SK-N-SH treated with all-trans-retinoic acid at 6 μM for 48 hours (cell line): ENCODE results near the gene C1QTNF9B.

Experiments
- ATAC-seq: fragments of 200-7000 bp; cut with Tn5 transposase; 3 replicates; pipeline ENCODE4 v1.9.1; 2020; ENCODE audit warnings: mild to moderate bottlenecking, moderate library complexity
- BACH2 ChIP-seq: fragments of 250-450 bp; sonication (Bioruptor Pico); IDR thresholded peaks from 2 replicates; pipeline ENCODE4 v1.9.0; 2021; ENCODE audit warnings: mild to moderate bottlenecking, borderline replicate concordance
- CREB5 ChIP-seq: fragments of 250-450 bp; sonication (Bioruptor Pico); IDR thresholded peaks from 2 replicates; pipeline ENCODE4 v1.5.1; 2020; ENCODE audit warnings: low read depth, mild to moderate bottlenecking, moderate library complexity
- CSDC2 ChIP-seq: fragments of 250-450 bp; sonication (Bioruptor Pico); IDR thresholded peaks from 2 replicates; pipeline ENCODE4 v1.5.0; 2020; ENCODE audit warnings: mild to moderate bottlenecking, moderate library complexity
- ESRRG ChIP-seq: fragments of 250-450 bp; sonication (Bioruptor Pico); IDR thresholded peaks from 2 replicates; pipeline ENCODE4 v1.6.1; 2021; ENCODE audit warnings: mild to moderate bottlenecking
- GLIS3 ChIP-seq: fragments of 250-450 bp; sonication (Bioruptor Pico); IDR thresholded peaks from 2 replicates; pipeline ENCODE4 v1.5.0; 2020; ENCODE audit warnings: mild to moderate bottlenecking, moderate library complexity
- ISL1 ChIP-seq: fragments of 250-450 bp; sonication (Bioruptor Pico); IDR thresholded peaks from 2 replicates; pipeline ENCODE4 v2.1.2; 2022; ENCODE audit warnings: mild to moderate bottlenecking, moderate library complexity
- OSR1 ChIP-seq: fragments of 250-450 bp; sonication (Bioruptor Pico); IDR thresholded peaks from 2 replicates; pipeline ENCODE4 v1.8.0; 2022; ENCODE audit warnings: moderate library complexity, mild to moderate bottlenecking, inconsistent platforms
- PPARA ChIP-seq: fragments of 250-450 bp; sonication (Bioruptor Pico); IDR thresholded peaks from 2 replicates; pipeline ENCODE4 v1.5.0; 2020; ENCODE audit warnings: mild to moderate bottlenecking, borderline replicate concordance
- RARB ChIP-seq: fragments of 250-450 bp; sonication (Bioruptor Pico); IDR thresholded peaks from 2 replicates; pipeline ENCODE4 v1.8.0; 2021; ENCODE audit warnings: mild to moderate bottlenecking, moderate library complexity
- SNAI2 ChIP-seq: fragments of 250-450 bp; sonication (Bioruptor Pico); IDR thresholded peaks from 2 replicates; pipeline ENCODE4 v1.5.0; 2020; ENCODE audit warnings: mild to moderate bottlenecking, moderate library complexity
- TOX ChIP-seq: fragments of 250-450 bp; sonication (Bioruptor Pico); IDR thresholded peaks from 2 replicates; pipeline ENCODE4 v1.8.0; 2021; ENCODE audit warnings: mild to moderate bottlenecking, moderate library complexity, borderline replicate concordance
- TSHZ2 ChIP-seq: fragments of 250-450 bp; sonication (Bioruptor Pico); IDR thresholded peaks from 2 replicates; pipeline ENCODE4 v1.5.0; 2020; ENCODE audit warnings: mild to moderate bottlenecking, moderate library complexity
- ZC3H10 ChIP-seq: fragments of 250-450 bp; sonication (Bioruptor Pico); IDR thresholded peaks from 2 replicates; pipeline ENCODE4 v1.5.1; 2021; ENCODE audit warnings: mild to moderate bottlenecking, moderate library complexity
- ZFP3 ChIP-seq: fragments of 250-450 bp; sonication (Bioruptor Pico); IDR thresholded peaks from 2 replicates; pipeline ENCODE4 v1.5.0; 2020; ENCODE audit warnings: mild to moderate bottlenecking, moderate library complexity
- ZFP30 ChIP-seq: fragments of 450-650 bp; formaldehyde crosslinking; IDR thresholded peaks from 2 replicates; pipeline ENCODE4 v1.5.0; 2022; ENCODE audit warnings: mild to moderate bottlenecking, moderate library complexity
- ZNF565 ChIP-seq: fragments of 450-650 bp; formaldehyde crosslinking; conservative IDR thresholded peaks from 2 replicates; pipeline ENCODE4 v1.5.0; 2020; ENCODE audit warnings: low read depth, mild to moderate bottlenecking, moderate library complexity
- ZNF70 ChIP-seq: fragments of 450-650 bp; formaldehyde crosslinking; IDR thresholded peaks from 2 replicates; pipeline ENCODE4 v1.5.0; 2020; ENCODE audit warnings: mild to moderate bottlenecking, moderate library complexity
- ZNF8 ChIP-seq: fragments of 450-650 bp; formaldehyde crosslinking; IDR thresholded peaks from 2 replicates; pipeline ENCODE4 v1.5.0; 2020; ENCODE audit warnings: mild to moderate bottlenecking, moderate library complexity
- TF ChIP-seq, protein P1 (sequence below): fragments of 250-450 bp; sonication (Bioruptor Pico); IDR thresholded peaks from 2 replicates; pipeline ENCODE4 v1.8.0; 2021; ENCODE audit warnings: low read depth, mild to moderate bottlenecking, moderate library complexity, borderline replicate concordance
- TF ChIP-seq, protein P2 (sequence below): fragments of 250-450 bp; sonication (Bioruptor Pico); IDR thresholded peaks from 2 replicates; pipeline ENCODE4 v1.5.1; 2021; ENCODE audit warnings: mild to moderate bottlenecking, moderate library complexity
- TF ChIP-seq, protein P3 (sequence below): fragments of 250-450 bp; sonication (Bioruptor Pico); IDR thresholded peaks from 2 replicates; pipeline ENCODE4 v1.8.0; 2020; ENCODE audit warnings: mild to moderate bottlenecking, moderate library complexity, borderline replicate concordance

Gene C1QTNF9B

DNA sequence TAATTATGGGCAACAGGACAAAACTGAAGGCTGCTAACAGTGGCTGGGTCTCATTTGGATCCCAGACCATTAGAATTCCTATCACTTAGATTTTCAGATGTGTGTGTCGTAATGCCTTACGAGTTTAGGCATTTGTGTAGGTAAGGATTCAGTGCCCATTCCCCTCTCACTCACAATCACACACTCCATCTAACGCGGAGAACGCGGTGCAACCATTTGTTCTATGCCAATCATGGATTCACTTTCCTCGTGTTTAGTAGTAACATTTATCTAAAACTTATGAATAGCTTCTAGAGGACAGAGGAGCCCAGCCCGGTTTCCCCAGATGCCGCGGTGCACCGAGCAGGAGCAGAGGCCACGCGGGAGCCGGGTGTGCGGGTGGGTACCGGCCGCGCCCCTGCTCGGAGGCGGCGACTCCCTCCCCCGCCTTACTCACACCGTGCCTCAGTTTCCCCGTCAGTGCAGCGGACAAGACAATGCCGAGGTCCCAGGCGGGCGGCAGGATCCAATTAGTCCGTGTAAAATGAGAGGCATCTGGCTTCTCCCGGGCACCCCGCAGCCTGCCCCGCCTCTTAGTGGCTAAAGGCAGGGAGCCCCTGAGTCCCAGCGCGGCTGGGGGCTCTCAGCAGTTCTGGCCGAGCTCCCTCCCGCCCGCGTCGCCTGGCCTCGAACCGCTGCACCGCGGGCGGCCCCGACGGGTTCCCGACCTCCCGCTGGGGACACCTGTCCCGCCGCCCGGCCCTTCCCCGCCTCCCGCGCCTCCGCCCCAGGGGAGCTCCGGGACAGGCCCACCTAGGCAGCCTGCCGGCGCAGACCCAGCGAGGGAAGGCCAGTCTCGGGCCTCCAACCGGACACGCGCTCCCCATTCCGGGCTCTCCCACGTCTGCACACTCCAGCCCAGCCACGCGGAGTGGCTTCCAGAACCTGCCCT, 5.9 kb upstream of the C1QTNF9B start:
- TF ChIP-seq BACH2 (CRISPR knock-in tag) (no peak), ZFP3 (CRISPR knock-in tag) (no peak), TSHZ2 (CRISPR knock-in tag) (no peak), TOX (no peak), ZNF8 (CRISPR knock-in tag) (no peak), ZFP30 (CRISPR knock-in tag) (no peak), ESRRG (no peak), GLIS3 (no peak), CREB5 (CRISPR knock-in tag) (no peak), CSDC2 (CRISPR knock-in tag) (no peak), ISL1 (CRISPR knock-in tag) (no peak), OSR1 (CRISPR knock-in tag) (no peak), PPARA (CRISPR knock-in tag) (no peak), ZC3H10 (CRISPR knock-in tag) (no peak), SNAI2 (CRISPR knock-in tag) (no peak), ZNF565 (CRISPR knock-in tag) (no peak), ZNF70 (CRISPR knock-in tag) (no peak)
- TF ChIP-seq, protein P1, sequence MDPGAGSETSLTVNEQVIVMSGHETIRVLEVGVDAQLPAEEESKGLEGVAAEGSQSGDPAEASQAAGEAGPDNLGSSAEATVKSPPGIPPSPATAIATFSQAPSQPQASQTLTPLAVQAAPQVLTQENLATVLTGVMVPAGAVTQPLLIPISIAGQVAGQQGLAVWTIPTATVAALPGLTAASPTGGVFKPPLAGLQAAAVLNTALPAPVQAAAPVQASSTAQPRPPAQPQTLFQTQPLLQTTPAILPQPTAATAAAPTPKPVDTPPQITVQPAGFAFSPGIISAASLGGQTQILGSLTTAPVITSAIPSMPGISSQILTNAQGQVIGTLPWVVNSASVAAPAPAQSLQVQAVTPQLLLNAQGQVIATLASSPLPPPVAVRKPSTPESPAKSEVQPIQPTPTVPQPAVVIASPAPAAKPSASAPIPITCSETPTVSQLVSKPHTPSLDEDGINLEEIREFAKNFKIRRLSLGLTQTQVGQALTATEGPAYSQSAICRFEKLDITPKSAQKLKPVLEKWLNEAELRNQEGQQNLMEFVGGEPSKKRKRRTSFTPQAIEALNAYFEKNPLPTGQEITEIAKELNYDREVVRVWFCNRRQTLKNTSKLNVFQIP (CRISPR knock-in tag) = no peak
- TF ChIP-seq, protein P2, sequence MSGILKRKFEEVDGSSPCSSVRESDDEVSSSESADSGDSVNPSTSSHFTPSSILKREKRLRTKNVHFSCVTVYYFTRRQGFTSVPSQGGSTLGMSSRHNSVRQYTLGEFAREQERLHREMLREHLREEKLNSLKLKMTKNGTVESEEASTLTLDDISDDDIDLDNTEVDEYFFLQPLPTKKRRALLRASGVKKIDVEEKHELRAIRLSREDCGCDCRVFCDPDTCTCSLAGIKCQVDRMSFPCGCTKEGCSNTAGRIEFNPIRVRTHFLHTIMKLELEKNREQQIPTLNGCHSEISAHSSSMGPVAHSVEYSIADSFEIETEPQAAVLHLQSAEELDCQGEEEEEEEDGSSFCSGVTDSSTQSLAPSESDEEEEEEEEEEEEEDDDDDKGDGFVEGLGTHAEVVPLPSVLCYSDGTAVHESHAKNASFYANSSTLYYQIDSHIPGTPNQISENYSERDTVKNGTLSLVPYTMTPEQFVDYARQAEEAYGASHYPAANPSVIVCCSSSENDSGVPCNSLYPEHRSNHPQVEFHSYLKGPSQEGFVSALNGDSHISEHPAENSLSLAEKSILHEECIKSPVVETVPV (CRISPR knock-in tag) = no peak
- TF ChIP-seq, all 23 proteins: peak for 0
- ATAC-seq = no peak; the same call in 2 of the 3 replicates

DNA sequence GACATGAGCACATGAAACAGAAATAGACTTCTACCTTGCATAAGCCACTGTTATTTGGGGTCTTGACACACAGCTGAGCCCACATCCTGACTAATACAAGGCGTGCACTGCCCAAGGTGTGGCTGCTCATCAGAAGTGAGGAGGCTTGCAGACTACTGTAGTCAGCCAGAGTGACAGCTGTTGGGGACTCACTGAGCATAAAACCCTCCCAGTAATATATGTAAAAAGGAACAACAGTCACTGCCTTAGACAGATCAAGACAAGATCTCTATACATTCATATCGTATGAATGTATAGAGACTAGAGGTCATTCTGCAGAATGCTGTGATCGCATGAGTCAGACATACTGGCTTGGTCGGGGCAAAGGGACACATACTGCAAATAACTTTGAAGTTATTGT, 4.1 kb upstream of the C1QTNF9B start:
- ATAC-seq = no peak; the same call in 2 of the 3 replicates
- TF ChIP-seq ZFP30 (CRISPR knock-in tag) (no peak), BACH2 (CRISPR knock-in tag) (no peak), RARB (no peak), ZNF565 (CRISPR knock-in tag) (no peak)
- TF ChIP-seq, protein P3, sequence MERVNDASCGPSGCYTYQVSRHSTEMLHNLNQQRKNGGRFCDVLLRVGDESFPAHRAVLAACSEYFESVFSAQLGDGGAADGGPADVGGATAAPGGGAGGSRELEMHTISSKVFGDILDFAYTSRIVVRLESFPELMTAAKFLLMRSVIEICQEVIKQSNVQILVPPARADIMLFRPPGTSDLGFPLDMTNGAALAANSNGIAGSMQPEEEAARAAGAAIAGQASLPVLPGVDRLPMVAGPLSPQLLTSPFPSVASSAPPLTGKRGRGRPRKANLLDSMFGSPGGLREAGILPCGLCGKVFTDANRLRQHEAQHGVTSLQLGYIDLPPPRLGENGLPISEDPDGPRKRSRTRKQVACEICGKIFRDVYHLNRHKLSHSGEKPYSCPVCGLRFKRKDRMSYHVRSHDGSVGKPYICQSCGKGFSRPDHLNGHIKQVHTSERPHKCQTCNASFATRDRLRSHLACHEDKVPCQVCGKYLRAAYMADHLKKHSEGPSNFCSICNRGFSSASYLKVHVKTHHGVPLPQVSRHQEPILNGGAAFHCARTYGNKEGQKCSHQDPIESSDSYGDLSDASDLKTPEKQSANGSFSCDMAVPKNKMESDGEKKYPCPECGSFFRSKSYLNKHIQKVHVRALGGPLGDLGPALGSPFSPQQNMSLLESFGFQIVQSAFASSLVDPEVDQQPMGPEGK (CRISPR knock-in tag) = no peak
- TF ChIP-seq, protein P2 (CRISPR knock-in tag) = no peak
- TF ChIP-seq, protein P1 (CRISPR knock-in tag) = no peak
